Peyer's patch (tissue), 4 donors: ENCODE data around the gene ADAM30.

ENCODE experiments used
- CTCF ChIP-seq, 6 experiments: fragments of 450-650 bp in 4 of 6; fragments of 200-600 bp in 2 of 6; sonication (generic) in 1 of 6; IDR thresholded peaks; one replicate each; pipeline ENCODE4 v1.5.1; 2017 to 2019; ENCODE audit warnings: antibody characterized with exemption in 6 of 6, mild to moderate bottlenecking in 3 of 6, moderate library complexity in 1 of 6
- POLR2A ChIP-seq, 2 donors: fragments of 450-650 bp; IDR thresholded peaks; one replicate each; pipeline ENCODE4 v1.5.1; 2017; ENCODE audit warnings: antibody characterized with exemption in 2 of 2, mild to moderate bottlenecking in 2 of 2, moderate library complexity in 2 of 2

GRCh38 chr1:119910618-119911017, 14.3 kb upstream of the ADAM30 start:
- no peak for TF ChIP-seq CTCF (IDR thresholded peaks at IDR 0.05)
- TF ChIP-seq POLR2A (IDR thresholded peaks at IDR 0.05): no peak
